Measurements from ENCODE around the gene RAF1. TPM values are rescaled to one million over a fixed set of nuclear protein-coding genes. Genes with fewer than 3 reads are reported as not detected.

Gene RAF1
- total and polyA plus RNA-seq, 2 of the 8 experiments (the other 6 are each of a cell fraction or from before 2014, with no cell fraction given) = 103 to 118 TPM

- TF ChIP-seq MAX (IDR thresholded peaks at IDR 0.05) (no peak), CTCF (IDR thresholded peaks at IDR 0.05; ENCODE audit: control extremely low read depth in 1 of 3, insufficient read depth in 1 of 3, low read depth in 1 of 3, low read length in 3 of 3) (no peak), ATF3 (IDR thresholded peaks at IDR 0.05; ENCODE audit: insufficient read depth, low read depth, low read length) (no peak), HDAC6 (IDR thresholded peaks at IDR 0.05; ENCODE audit: low read depth, low read length) (no peak)
Measured at GRCh38 chr3:12557473-12558100, 106.3 kb downstream of the RAF1 start (continued).
